ENCODE results near the gene SCARF2.
"Not testable (repeated sequence)": the region's sequence is repeated elsewhere in the genome, so short reads cannot be mapped to it uniquely, and the experiment has no call there.

DNA sequence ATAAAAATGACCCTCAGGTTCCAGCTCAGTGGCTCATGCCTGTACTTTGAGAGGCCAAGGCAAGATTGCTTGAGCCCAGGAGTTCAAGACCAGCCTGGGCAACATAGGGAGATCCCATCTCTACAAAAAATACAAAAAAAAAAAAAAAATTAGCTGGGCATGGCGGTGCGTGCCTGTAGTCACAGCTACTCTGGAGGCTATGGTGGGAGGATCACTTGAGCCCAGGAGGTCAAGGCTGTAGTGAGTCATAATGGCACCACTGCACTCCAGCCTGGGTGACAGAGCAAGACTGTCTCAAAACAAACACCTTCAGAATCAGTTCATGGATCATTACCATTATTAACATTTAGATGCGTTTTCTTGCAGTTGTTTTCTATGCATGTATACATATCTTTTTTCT lies 28.2 kb downstream of the SCARF2 start:
- not testable (repeated sequence) for TF ChIP-seq EZH2 (IDR thresholded peaks at IDR 0.05; ENCODE audit: insufficient read depth, poor library complexity, severe bottlenecking); EZH2phosphoT487 (IDR thresholded peaks at IDR 0.05; ENCODE audit: insufficient read depth, low read depth)

Data from GM23248 (cell line).